ENCODE measurements around the gene TIAM2.

Gene TIAM2

GRCh38 chr6:155143029-155143577, 148.0 kb downstream of the TIAM2 start:
- no peak overlapping the region for H3K4me3 ChIP-seq (ENCODE audit: low read depth, low read length)
- no peak for TF ChIP-seq CTCF (IDR thresholded peaks at IDR 0.05; ENCODE audit: control insufficient read depth, extremely low read depth, insufficient read depth)
- no peak for DNase-seq (ENCODE audit: low read depth)

- no peak for DNase-seq (ENCODE audit: low read depth)
- no peak overlapping the region for H3K4me3 ChIP-seq (ENCODE audit: low read depth, low read length)
- no peak for TF ChIP-seq CTCF (IDR thresholded peaks at IDR 0.05; ENCODE audit: control insufficient read depth, extremely low read depth, insufficient read depth)
Observed at GRCh38 chr6:155143578-155144106, 148.5 kb downstream of the TIAM2 start.

- DNase-seq (ENCODE audit: low read depth): no peak
- no peak overlapping the region for H3K4me3 ChIP-seq (ENCODE audit: low read depth, low read length)
- TF ChIP-seq CTCF (IDR thresholded peaks at IDR 0.05; ENCODE audit: control insufficient read depth, extremely low read depth, insufficient read depth): no peak
Observed at GRCh38 chr6:155146205-155146604, 151.1 kb downstream of the TIAM2 start.

- no peak for DNase-seq (ENCODE audit: low read depth)
- H3K4me3 ChIP-seq (ENCODE audit: low read depth, low read length): no peak overlapping the region
- TF ChIP-seq CTCF (IDR thresholded peaks at IDR 0.05; ENCODE audit: control insufficient read depth, extremely low read depth, insufficient read depth): no peak
Observed at GRCh38 chr6:155147958-155148663, 153.0 kb downstream of the TIAM2 start.

- DNase-seq (ENCODE audit: low read depth): no peak
- no peak for TF ChIP-seq CTCF (IDR thresholded peaks at IDR 0.05; ENCODE audit: control insufficient read depth, extremely low read depth, insufficient read depth)
Observed at GRCh38 chr6:155150967-155151671, 156.0 kb downstream of the TIAM2 start.

GRCh38 chr6:155152211-155153076, 157.3 kb downstream of the TIAM2 start:
- no peak for DNase-seq (ENCODE audit: low read depth)
- no peak for TF ChIP-seq CTCF (IDR thresholded peaks at IDR 0.05; ENCODE audit: control insufficient read depth, extremely low read depth, insufficient read depth)
- no peak overlapping the region for H3K4me3 ChIP-seq (ENCODE audit: low read depth, low read length)

More at GRCh38 chr6:155150967-155151671, 156.0 kb downstream of the TIAM2 start:
- no peak overlapping the region for H3K4me3 ChIP-seq (ENCODE audit: low read depth, low read length)
